Activated CD8-positive, alpha-beta memory T cell treated with anti-CD3 and anti-CD28 coated beads, Interleukin-2, amount 50 U/mL, for 48 hours (primary cell): ENCODE data around the gene SUPT3H.
"Not testable (repeated sequence)": the region's sequence is repeated elsewhere in the genome, so short reads cannot be mapped to it uniquely, and the experiment has no call there.

Source experiments
- DNase-seq: peaks from one replicate; pipeline ENCODE4 v3.0.0-alpha.2; 2020

The SUPT3H gene

GRCh38 chr6:45105170-45105820, 272.4 kb downstream of the SUPT3H start:
- DNase-seq, result no peak

- no peak for DNase-seq
Observed at GRCh38 chr6:45104429-45104828, 273.3 kb downstream of the SUPT3H start.

DNA sequence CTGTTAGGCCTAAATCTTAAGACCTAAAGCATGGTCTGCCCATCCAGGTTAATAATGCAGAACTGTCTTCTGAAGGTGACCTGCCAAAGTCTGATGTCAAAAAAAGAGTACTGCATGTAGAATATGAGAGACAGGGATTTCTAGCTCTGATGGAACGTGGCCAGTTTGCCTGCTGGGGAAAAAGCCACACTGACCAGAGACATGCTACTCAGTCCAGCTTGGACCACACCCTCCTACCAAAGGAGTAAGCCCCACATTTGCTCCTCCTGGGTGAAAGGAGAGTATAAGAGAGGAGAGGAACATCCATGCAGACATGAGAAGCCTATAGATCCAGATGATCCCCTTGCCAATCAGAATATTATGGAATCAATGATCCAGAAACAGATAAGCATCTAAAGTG, 279.5 kb downstream of the SUPT3H start:
- DNase-seq, result no peak

GRCh38 chr6:45094831-45095230, 282.9 kb downstream of the SUPT3H start:
- DNase-seq, result no peak

DNA sequence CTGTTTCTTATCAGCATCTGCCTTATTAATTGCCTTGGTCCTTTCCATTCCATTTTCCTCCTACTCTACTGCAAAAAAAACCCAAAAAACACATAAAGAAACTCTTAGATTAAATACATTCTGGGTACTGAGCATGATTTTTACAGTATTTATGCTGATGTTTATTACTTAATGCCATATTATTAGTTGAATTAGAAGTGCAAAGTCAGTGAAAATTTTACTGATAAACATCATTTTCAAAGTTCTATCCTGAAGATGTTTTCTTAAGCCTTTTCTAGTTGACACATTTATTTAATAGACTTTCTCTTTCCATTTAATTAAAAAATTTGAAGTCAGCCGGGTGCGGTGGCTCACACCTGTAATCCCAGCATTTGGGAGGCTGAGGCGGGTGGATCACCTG, 285.6 kb downstream of the SUPT3H start:
- DNase-seq, result no peak

DNA sequence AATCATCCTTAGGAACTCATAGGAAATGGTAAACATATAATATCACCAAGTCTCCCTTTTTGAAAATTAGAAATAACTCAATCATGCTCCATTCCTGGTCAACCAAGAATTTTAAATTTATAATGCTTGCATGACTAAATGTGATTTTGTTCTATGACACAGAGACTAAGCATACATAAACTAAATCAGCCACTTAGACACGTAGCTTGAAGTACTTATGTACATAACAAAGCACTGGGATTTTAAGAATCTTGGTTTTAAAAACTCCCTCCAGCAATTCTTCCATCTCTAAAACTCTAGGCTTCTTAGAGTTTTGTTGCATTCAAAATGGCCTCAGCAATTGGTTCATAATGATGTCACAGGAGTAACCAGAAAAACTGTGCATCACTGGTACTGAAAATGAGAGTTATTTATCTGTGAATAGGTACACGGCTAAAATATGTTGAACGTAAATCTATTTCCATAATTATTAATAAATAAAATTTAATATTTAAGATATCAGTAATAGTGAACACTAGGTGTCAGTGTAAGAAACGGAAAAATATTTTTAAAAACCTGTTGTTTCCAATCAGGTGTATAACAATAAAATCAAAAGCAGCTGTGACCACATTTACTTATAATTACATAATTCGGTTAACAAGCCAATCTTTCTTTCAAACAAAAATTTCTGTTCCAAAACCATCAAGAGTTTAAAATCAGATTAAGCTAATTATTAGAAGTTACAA, 291.2 kb downstream of the SUPT3H start:
- DNase-seq, result no peak

DNA sequence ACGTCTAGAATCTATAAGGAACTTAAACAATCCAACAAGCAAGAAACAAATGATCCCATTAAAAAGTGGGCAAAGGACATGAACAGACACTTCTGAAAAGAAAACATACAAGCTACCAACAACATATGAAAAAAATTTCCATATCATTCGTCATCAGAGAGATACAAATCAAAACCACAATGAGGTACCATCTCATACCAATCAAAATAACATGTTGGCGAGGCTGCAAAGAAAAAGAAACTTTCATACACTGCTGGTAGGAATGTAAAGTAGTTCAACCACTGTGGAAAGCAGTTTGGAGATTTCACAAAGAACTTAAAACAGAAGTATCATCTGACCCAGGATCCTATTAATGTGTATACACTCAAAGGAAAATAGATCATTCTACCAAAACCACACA, 293.5 kb downstream of the SUPT3H start:
- DNase-seq, result no peak

DNA sequence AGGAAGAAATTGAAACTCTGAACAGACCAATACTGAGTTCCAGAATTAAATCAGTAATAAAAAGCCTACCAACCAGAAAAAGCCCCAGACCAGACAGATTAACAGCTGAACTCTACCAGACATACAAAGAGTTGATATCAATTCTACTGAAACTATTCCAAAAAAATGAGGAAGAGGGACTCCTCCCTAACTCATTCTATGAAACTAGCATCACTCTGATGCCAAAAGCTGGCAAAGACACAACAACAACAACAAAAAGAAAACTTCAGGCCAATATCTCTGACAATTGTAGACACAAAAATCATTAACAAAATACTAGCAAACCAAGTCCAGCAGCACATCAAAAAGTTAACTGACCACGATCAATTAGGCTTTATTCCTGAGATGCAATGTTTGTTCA, 295.6 kb downstream of the SUPT3H start:
- DNase-seq, result no peak

DNA sequence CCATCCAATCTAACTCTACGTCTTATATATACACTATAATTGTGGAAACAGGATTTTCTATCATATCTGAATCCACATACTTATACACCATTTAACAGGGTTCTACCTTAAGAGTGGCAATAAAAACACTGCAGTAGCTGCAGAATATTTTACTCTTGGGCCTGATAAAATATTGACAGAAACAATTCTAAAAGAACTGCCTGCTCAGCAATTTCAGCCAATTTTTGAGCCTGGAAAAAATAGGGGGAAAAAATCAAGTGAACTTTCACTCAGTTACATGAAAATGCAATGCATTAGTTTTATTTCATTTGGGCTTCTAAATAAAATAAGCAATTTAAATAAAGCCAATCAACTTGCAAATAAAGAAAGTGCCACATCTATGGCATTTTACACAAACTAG, 296.1 kb downstream of the SUPT3H start:
- no peak for DNase-seq

DNA sequence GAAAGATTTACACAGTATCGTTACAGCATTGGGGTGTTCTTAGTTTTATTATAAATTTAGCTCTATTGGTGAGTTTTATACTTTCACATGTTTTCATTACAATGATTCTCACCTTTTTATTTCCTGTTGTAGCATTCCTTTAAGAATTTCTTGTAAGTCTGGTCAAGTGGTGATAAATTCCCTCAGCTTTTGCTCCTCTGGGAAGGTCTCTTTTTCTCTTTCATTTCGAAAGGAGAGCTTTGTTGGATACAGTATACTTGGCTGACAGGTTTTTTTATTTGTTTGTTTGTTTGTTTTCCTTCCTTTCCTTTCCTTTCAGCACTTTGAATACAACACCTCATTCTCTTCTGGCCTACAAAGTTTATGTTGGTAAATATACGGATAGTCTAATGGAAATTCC, 299.3 kb downstream of the SUPT3H start:
- DNase-seq, result no peak

DNA sequence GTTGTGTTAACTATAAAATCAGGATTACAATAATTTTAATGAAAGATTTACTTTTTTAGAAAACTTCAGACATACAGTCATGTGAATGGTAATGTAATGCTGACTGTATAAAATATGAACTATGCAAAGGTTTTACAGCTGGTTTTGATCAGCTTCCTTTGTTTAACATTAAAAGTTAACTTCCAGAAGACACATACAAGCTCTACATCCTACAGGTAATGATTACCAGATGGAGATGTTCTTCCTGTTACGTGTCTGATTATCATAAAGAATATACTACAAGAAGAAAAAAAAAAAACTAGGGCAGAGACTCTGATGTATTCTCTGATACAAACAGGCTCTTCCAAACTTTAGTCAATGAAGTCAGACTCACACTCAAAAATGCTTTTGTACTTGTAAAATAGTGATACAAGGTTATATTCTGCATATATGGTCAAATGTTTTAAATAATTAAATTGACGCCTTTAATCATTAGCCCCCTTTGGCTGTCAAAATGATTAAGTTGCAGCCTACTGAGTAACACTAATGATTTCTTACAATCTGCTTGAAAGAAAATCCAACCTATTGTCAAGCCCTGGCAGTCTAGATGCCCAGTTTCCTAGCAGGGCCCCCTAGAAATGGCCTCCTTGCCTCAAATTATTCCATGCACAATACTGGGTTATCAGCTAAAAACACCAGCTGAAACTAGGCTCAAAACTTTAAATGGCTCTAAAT, 301.4 kb downstream of the SUPT3H start:
- DNase-seq, result no peak

DNA sequence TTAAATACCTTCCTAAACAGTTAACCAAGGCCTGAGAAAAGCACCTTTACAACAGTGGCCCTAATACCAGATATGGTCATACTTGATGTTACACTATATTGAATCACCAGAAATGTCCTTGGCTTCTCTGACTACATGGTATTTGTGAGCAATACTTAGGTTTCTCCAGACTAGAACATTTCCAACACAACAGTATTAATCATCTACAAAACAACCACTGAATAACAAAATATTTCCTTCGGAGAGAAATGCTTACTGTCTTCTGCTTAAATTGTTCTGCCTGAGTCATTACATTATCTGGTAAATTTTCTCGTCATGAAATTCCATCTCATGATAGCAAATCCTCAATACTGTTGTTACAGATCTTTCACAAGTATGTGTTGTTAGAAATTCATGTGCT, 302.5 kb downstream of the SUPT3H start:
- no peak for DNase-seq

DNA sequence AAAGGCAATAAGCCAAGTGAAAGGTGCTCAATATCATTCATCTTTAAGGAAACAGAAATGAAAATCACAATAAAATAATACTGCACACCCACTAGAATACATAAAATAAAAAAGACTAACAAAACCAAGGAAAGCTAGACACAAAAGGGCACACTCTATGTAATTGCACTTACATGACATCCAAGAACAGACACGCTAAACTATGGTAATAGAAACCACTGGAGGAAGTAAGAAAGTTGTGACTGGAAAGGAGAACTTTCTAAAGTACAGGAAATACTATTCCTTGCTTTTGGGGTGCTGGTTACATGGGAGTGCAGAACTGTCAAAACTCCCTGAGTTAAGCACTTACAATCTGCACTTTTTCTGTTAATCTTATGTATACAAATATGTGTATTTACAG, 303.3 kb downstream of the SUPT3H start:
- DNase-seq, result no peak

DNA sequence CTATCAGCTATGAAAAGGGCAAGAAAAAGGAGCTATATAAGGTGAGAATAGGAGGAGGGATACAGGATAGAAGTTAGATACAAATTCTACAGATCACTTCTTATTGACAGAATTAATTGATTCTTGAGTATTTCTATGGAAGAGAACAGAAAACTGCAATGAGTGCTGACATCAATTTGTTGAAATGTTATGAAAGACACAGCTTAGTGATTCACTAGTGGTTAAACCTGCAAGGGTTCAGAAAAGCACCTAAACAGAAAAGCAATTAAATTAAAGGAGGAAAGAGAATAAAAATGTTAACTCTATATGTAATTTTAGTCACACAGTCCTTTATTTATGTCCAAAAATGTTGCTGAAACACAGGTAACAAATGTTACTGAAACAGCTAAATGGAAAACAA, 304.0 kb downstream of the SUPT3H start:
- no peak for DNase-seq

GRCh38 chr6:45072673-45073072, 305.1 kb downstream of the SUPT3H start:
- no peak for DNase-seq

DNA sequence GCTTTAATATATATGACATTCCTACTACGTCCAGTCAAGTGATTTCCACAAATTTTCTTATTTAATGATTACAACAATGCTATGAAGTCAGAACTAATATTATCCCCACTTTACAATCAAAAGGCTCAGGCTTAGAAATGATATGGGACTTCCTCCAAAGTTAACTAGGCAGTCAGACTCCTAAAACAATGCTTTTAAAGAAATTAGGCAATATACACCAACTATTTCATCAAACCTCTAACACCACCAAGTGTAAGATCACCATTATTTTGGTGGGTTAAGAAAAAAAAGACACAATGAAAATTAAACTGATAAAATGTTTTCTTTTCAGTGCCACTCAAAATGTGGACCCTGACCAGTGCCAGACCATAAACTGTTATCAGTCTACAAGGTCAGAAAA, 305.7 kb downstream of the SUPT3H start:
- no peak for DNase-seq

DNA sequence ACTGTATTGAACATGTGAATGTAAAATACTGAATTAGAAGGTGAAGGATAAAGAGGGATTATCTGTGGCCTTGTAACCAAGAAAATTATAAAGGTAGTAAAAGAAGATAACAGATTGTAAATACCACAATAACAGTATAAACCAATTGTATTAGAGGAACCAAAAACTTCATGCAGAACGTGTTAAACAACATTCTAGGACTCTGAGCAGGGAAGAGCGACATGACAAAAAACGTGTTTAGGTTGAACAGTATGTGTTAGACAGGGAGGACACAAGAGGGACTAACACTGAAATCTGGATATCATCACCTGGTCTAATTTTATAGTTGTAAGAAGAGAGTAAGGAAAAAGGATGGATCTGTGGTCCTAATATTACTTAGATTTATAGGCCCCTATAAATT, 308.6 kb downstream of the SUPT3H start:
- DNase-seq, result no peak

DNA sequence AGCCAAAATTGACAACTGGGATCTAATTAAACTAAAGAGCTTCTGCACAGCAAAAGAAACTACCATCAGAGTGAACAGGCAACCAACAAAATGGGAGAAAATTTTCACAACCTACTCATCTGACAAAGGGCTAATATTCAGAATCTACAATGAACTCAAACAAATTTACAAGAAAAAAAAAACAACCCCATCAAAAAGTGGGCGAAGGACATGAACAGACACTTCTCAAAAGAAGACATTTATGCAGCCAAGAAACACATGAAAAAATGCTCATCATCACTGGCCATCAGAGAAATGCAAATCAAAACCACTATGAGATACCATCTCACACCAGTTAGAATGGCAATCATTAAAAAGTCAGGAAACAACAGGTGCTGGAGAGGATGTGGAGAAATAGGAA, 310.3 kb downstream of the SUPT3H start:
- DNase-seq, result not testable (repeated sequence)

DNA sequence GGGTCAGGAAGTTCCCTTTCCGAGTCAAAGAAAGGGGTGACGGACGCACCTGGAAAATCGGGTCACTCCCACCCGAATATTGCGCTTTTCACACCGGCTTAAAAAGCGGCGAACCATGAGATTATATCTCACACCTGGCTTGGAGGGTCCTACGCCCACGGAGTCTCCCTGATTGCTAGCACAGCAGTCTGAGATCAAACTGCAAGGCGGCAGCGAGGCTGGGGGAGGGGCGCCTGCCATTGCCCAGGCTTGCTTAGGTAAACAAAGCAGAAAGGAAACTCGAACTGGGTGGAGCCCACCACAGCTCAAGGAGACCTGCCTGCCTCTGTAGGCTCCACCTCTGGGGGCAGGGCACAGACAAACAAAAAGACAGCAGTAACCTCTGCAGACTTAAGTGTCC, 315.1 kb downstream of the SUPT3H start:
- not testable (repeated sequence) for DNase-seq

DNA sequence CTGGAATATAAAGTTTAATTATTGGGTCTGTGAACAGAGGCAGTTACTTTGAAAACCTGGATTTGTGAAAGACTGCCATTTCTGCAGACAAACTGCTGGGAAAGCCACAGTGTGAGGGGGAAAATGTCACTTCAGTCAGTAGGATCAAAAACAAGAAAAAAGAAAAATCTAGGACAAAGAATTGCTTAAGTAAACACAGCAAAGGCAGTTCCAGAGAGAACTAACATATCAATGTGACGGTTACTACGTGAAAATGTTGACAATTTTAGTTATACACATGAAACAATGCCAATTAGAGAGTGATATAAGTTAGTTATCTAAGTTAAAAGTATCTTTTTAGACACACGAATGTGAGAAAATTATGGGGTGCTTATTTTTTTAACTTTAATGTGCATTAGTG, 320.0 kb downstream of the SUPT3H start:
- no peak for DNase-seq

GRCh38 chr6:45054610-45055009, 323.1 kb downstream of the SUPT3H start:
- DNase-seq, result no peak

DNA sequence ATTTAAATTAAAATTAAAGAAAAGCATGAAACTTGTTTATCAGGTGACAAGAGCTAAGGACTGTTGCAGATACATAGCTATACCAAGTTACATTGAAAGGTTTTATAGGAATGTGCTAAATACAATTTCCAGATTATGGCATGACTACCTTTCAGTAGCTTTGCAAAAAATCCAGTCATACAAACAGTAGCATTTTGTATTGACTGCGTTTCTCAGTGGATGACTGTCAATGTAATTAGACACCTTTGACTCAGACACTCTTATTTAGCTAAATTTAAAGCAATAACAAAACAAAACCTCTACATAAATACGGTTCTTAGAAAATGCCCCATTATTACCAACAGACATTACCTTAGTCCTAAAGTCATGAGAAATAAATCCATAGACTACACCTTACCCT, 325.4 kb downstream of the SUPT3H start:
- no peak for DNase-seq

- no peak for DNase-seq
Observed at GRCh38 chr6:45049188-45049843, 328.4 kb downstream of the SUPT3H start.

GRCh38 chr6:45047573-45047972, 330.2 kb downstream of the SUPT3H start:
- no peak for DNase-seq
